GM10248 (cell line): ENCODE data around the gene BCL2.

ENCODE experiments used
- CTCF ChIA-PET: fragments of 300-600 bp; sonication (Branson Sonifier 250); formaldehyde crosslinking; extraction: SDS; loops from one replicate; lab custom pipeline; 2021; ENCODE audit warnings: antibody characterized with exemption; lab: Yijun Ruan, JAX
- POLR2A ChIA-PET: fragments of 350-650 bp; sonication (Branson Sonifier 250); formaldehyde crosslinking; extraction: SDS; loops from one replicate; lab custom pipeline; 2020; ENCODE audit warnings: antibody characterized with exemption; lab: Yijun Ruan, JAX
- DNase-seq: peaks from one replicate; pipeline ENCODE4 v3.0.0; 2012; ENCODE audit errors: extremely low spot score
- CTCF ChIP-seq: IDR thresholded peaks from 2 replicates; pipeline ENCODE4 v1.5.1; 2012; ENCODE audit warnings: mild to moderate bottlenecking, low read depth; ENCODE audit errors: extremely low read depth, missing control alignments, control extremely low read depth

BCL2 gene

GRCh38 chr18:63150326-63150725, 169.2 kb downstream of the BCL2 start:
- TF ChIP-seq CTCF = no peak
- ChIA-PET CTCF (interaction anchor here (1.0 to 9.0 kb wide), 9 partner anchors 9 to 190 kb away, joined by 3 to 172 read pairs (median 10); partner anchors contain the start of gene BCL2), POLR2A (interaction anchor here (0.6 to 1.0 kb wide), 2 partner anchors 57 to 155 kb away, joined by 3 read pairs; no protein-coding TSS in a partner anchor)
- DNase-seq = no peak

GRCh38 chr18:63149302-63149587, 170.3 kb downstream of the BCL2 start:
- TF ChIP-seq CTCF = no peak
- CTCF ChIA-PET = interaction anchor here (0.7 to 9.8 kb wide), 4 partner anchors 13 to 173 kb away, joined by 3 to 83 read pairs (median 4); no protein-coding TSS in a partner anchor
- DNase-seq = no peak
- POLR2A ChIA-PET = no interaction called here

DNA sequence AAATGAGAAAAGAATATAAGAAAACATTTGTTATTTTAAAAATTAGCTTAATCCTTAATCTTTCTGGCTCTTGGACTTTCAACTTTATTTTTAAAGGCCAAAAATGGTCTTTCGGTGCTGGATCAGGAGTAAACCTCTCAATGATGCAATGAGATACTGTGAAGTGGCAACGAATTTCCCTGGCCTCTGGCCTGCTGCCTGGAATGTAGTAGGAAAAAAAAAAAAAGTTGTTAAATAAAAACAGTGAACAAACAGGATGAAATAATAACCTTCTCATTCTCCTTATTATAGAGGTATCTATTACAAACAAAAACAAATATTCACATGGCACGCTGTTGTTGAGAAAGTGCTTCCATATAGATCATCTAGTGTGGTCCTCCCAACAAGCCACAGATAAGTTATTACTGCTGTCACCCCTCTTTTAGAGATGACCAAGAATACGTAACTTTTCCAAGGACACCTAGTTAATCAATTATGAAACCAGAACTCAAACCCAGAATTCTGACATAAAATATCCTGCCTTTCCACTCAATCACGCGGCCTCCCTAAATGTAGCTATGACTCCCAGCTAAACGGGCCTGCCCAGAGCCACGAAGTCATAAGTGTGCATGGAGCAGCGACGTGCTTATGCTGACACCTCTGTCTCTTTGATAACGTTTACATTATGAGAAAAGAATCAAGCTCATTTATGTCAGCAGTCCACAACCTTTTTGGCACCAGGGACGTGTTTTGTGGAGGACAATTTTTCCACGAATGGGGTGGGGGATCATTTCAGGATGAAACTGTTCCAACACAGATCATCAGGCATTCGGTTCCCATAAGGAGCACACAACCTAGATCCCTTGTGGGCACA, 170.9 kb downstream of the BCL2 start:
- no peak for TF ChIP-seq CTCF
- DNase-seq = no peak
- CTCF ChIA-PET = interaction anchor here (0.7 to 9.8 kb wide), 5 partner anchors 10 to 174 kb away, joined by 3 to 83 read pairs (median 3); no protein-coding TSS in a partner anchor
- POLR2A ChIA-PET = no interaction called here

DNA sequence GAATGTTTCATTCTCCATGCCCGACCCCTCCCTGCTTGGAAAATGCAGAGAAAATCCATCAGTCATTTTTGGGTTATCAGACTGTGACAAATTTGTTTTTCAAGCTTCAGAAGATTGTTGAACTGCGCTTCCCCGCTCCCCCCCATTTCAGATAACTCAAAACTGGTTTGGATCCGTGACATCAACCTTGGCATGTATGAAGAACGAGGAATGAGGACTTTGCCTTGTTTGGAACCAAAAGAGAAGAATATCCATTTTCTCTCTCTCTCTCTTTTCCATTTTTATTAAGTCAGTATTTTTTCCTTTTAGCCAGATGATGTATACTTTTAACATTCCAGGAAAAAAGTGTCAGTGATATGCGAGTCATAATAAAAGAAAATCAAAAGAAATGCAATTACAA, 171.6 kb downstream of the BCL2 start:
- TF ChIP-seq CTCF = no peak
- CTCF ChIA-PET = interaction anchor here (1.6 to 9.8 kb wide), 3 partner anchors 9 to 17 kb away, joined by 3 to 83 read pairs (median 5); no protein-coding TSS in a partner anchor
- DNase-seq = no peak
- POLR2A ChIA-PET = no interaction called here

- TF ChIP-seq CTCF = no peak
- POLR2A ChIA-PET = no interaction called here
- CTCF ChIA-PET = interaction anchor here (1.1 to 11.7 kb wide), 5 partner anchors 8 to 24 kb away, joined by 3 to 172 read pairs (median 5); no protein-coding TSS in a partner anchor
- DNase-seq = no peak
Measured at GRCh38 chr18:63146828-63147409, 172.7 kb downstream of the BCL2 start.

DNA sequence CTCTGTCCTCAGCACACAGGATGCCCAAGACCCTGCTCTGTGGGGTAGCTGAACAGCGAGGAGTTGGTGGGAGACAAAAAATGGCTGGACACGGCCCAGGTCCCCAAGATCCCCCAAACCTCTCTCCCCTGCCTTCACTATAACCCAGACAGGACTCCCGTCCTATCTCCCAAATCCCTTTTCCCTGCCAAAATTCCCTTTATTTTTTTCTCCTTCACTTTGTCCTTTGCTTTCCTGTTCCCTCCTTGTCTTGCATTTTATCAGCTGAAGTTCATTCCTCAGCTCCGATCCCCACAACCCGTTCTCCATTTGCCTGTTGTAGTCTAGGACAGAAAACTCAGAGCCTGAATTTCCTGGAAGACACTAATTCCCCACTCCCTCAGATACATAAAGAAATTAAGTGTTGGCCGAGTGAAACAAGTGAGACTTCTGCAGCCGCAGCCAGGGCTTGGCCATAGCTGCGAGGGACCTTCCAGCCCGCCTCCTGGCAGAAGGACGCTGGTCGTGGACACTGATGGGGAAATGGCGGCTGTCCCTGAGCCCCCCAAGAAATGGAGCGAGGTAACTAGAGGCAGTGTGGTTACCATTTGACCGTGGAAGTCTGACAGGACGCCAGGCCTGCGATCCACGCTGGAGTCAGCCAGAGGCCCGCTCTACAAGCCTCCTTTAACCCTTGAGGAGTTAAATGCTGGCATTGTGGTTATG, 173.6 kb downstream of the BCL2 start:
- TF ChIP-seq CTCF = no peak
- no peak for DNase-seq
- ChIA-PET POLR2A (no interaction called here), CTCF (interaction anchor here (0.8 to 11.7 kb wide), 6 partner anchors 9 to 176 kb away, joined by 3 to 172 read pairs (median 4); no protein-coding TSS in a partner anchor)
